ES-I3 (cell line): ENCODE measurements around the gene SPRYD7.

Experiments used
- H3K36me3 ChIP-seq: 2 replicates; pipeline ENCODE4 v1.6.1; 2013; ENCODE audit warnings: mild to moderate bottlenecking, low read length, control low read depth, moderate library complexity; ENCODE audit not compliant: insufficient read depth
- H3K4me1 ChIP-seq: 2 replicates; pipeline ENCODE4 v1.6.1; 2013; ENCODE audit warnings: mild to moderate bottlenecking, control low read depth, low read length; ENCODE audit not compliant: insufficient read depth
- H3K9ac ChIP-seq: 2 replicates; pipeline ENCODE4 v1.6.1; 2013; ENCODE audit warnings: low read depth, mild to moderate bottlenecking, low read length, moderate library complexity
- H3K9me3 ChIP-seq: 2 replicates; pipeline ENCODE4 v1.6.1; 2013; ENCODE audit warnings: mild to moderate bottlenecking, low read length, moderate library complexity; ENCODE audit not compliant: control insufficient read depth, insufficient read depth

Gene SPRYD7, protein sequence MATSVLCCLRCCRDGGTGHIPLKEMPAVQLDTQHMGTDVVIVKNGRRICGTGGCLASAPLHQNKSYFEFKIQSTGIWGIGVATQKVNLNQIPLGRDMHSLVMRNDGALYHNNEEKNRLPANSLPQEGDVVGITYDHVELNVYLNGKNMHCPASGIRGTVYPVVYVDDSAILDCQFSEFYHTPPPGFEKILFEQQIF

DNA sequence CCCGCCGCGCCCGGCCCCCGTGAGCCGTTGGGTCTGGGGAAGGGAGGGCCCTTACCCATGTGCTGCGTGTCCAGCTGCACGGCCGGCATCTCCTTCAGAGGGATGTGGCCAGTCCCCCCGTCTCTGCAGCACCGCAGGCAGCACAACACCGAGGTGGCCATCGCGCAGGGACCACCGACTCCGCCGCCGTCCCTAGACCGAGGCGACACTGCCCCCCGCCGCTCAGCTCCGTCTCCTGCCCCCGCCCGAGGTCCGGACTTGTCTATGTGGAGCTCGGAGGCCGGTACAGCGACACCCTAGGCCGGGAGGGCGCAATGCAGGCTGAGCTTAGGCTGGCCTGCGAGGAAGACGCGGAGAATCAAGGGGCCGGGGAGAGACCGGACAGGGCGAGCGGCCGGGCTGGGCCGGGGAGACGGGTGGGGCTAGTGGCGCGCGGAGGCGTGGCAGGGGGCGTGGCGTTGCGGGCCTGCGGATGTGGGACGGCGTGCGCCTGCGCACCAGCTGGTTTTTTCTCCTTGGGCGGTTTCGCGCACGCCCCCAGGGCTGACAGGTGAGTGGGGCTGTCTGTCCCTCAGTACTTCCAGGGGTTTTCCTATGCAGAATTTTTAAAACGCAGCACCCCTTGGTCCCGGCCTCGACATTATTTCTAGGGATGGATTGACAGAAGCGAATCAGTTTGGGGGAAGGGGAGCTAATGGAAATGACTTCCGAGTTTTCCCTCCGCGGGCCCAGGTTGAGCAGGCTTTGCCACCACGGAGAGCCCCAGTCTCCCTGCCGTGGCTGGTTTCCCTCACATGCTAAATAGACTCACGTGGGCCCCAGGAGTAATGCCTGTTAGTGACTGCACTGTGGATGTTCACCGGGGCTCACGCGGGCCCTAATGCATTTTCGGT is at the start of gene SPRYD7:
TSS of gene SPRYD7 (minus strand) at position 266 of the 893 bp plus-strand sequence. CDS start at position 161, 105 bp downstream.
- H3K9me3 ChIP-seq, result no peaks in the 10 kb centered on the region
- H3K36me3 ChIP-seq, result no peaks in the 10 kb centered on the region
- H3K4me1 ChIP-seq, result no peaks in the 10 kb centered on the region
- peak within 1 kb of the TSS; percentile 93 for H3K9ac ChIP-seq

DNA sequence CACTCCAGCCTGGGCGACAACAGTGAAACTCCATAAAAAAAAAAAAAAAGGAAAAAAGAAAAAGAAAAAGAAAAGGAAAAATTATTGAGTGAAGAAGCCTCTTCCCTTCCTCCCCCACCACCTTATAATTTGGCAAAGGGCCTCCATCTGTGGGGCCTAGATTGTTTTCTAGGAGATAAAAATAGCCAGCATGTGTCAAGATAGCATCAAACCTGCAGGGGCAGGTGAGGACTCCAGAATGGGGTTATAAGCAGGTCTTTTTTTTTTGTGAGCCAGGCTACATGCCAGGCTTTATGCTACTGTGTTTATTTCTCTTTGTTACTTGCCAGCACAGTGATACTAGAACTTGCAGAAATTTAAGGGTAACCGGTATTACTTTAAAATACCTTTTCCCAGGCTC is 49.0 kb upstream of the SPRYD7 start:
- no peaks in the 10 kb centered on the region for H3K36me3 ChIP-seq
- H3K4me1 ChIP-seq, result no peaks in the 10 kb centered on the region
- no peak overlapping the region for H3K9ac ChIP-seq
- no peaks in the 10 kb centered on the region for H3K9me3 ChIP-seq

DNA sequence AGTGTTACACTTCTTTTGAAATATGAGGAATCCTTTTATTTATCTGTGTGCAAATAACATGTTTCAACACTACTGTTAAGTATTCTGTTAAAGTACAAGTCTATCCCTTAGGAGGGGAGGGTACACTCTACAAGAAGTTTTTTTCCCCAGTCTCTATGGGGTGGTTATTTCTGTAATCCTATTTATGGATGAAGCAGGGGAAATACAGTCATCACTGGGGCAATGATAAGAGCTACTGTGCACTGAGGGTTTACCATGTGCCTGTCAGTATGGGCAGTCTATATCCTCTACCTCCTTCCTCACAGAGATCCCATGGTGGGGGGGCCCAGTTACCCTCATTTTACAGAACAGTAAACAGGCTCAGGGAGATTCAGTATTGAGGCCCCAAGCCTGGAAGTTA is 44.1 kb upstream of the SPRYD7 start:
- Histone ChIP-seq H3K9me3 (no peaks in the 10 kb centered on the region), H3K4me1 (no peaks in the 10 kb centered on the region), H3K9ac (no peak overlapping the region), H3K36me3 (no peaks in the 10 kb centered on the region)

DNA sequence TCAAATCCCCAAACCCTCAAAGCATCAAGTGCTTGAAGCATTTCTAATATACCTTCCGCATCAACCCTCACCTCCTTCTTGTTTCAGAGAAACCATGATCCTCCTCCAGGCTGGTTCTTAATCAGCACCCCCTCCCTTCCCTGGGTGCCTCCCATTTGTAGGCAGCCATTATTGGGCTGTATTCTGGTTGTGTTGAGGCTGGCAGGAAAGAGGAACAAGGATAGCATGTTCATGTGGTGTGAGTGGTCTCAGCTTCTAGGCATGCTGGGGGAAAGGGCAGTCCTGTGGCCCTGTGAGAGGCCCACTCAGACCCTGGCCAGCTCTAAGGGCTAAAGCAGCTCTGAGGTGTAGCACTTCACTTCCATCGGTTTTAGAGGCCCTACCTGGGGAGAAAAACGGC is 41.9 kb upstream of the SPRYD7 start:
- Histone ChIP-seq H3K36me3 (no peaks in the 10 kb centered on the region), H3K9me3 (no peaks in the 10 kb centered on the region), H3K4me1 (no peaks in the 10 kb centered on the region), H3K9ac (no peak overlapping the region)

DNA sequence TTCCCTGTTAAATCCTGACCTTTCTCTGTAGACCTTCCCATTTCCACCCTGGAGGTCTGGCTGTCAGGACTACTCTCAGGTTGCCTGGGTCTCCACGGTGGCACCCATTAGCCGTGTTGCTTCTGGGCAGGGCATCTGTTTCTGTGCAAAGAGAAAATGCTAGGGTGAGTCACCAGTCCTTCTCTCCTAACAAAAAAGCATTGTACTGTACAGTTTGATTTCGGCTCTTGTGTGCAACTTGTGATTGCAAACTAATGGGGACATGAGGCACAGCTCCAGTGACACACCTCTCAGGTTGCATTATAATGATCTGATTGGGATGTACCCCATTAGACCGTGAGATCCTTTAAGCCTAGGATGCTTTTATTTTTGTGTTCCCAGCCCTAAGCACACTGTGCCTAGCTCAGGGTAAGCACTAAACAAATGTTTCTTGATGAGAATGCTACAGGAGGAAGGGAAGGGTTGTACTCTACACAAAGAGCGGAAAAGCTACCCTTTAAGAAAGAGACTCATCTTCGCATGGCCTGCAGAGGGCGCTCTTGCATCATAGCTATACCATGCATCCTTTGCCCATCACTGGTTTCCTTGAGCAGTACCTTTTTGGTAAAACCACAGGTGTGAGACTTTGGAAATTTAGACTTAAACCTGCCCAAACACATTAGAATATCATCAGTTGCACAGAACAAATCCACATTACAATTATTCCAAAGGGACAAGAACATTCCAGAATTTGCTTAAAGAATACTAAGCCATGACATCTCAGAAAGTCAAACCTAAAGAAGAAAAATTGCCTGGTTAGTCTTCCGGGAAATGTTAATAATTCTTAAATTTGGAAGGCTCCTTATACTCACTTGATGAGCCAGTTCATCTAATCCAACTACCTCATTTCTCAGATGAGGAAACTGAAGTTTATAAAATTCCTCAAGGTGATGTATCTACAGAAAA is 40.4 kb upstream of the SPRYD7 start:
- no peaks in the 10 kb centered on the region for H3K4me1 ChIP-seq
- H3K9me3 ChIP-seq, result no peaks in the 10 kb centered on the region
- H3K36me3 ChIP-seq, result no peaks in the 10 kb centered on the region
- H3K9ac ChIP-seq, result no peak overlapping the region

DNA sequence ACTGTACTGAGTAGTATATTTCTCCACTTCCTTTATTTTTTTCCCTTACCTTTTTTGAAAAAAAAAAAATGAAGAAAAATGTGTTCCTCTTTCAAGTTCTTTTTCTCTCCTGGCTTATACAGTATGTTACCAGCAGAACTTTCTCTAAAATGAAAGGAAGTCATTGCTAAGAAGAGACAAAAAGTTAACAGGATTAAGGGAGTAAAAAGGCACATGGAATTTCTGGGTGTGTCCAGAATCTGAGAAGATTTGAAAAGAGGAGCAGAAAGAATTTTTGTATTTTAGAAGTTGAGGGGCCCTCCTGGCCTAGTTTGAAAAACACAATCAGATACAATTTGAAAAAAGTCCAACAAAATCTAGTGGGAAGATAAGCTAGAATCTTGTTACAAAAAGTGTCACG is 39.7 kb upstream of the SPRYD7 start:
- no peaks in the 10 kb centered on the region for H3K9me3 ChIP-seq
- no peak overlapping the region for H3K9ac ChIP-seq
- no peaks in the 10 kb centered on the region for H3K4me1 ChIP-seq
- no peaks in the 10 kb centered on the region for H3K36me3 ChIP-seq

DNA sequence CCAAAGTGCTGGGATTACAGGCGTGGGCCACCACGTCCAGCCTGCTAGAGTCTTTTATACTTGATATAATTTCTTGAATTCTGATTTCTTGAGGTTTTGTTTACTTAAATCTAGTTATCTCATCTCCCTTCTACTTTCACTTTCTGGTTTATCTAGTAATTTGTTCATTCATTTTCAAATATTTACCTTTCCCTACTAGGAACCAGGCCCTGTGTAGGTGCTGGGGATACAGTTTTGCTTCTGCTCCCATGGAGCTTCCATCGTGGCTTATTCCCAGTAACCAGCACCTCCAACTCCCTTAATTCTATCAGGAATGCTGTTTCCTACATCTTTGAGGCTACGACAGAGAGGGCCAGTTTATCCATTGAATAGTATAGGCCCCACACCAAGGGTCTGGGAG is 36.6 kb upstream of the SPRYD7 start:
- no peaks in the 10 kb centered on the region for H3K4me1 ChIP-seq
- no peaks in the 10 kb centered on the region for H3K36me3 ChIP-seq
- H3K9me3 ChIP-seq, result no peaks in the 10 kb centered on the region
- H3K9ac ChIP-seq, result no peak overlapping the region

- Histone ChIP-seq H3K36me3 (no peaks in the 10 kb centered on the region), H3K9me3 (peaks cover 2% of the 10 kb centered on the region), H3K4me1 (no peaks in the 10 kb centered on the region), H3K9ac (no peak overlapping the region)
Observed at GRCh38 chr13:49967456-49967855, 31.3 kb upstream of the SPRYD7 start.

- Histone ChIP-seq H3K4me1 (no peaks in the 10 kb centered on the region), H3K9ac (no peak overlapping the region), H3K9me3 (no peaks in the 10 kb centered on the region; the same call in 1 of the 2 replicates), H3K36me3 (no peaks in the 10 kb centered on the region)
Observed at GRCh38 chr13:49958321-49958720, 22.2 kb upstream of the SPRYD7 start.

DNA sequence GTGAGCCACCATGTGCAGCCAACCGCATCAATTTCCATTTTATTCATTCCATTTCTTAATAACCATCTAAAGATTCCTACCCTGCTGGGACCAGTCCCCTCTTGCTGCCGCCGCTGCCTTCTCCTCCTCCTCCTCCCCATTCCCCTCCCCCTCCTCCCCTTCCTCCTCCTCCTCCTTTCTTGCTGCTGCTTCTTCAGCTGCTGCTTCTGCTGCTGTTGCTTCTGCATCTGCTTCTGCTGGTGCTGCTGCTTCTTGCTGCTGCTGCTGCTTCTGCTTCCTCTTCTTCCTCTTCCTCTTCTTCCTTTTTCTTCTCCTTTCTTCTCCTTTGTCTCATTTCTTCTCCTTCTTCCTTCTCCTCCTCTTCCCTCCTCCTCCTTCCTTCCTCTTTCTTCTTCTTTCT is 20.0 kb upstream of the SPRYD7 start:
- Histone ChIP-seq H3K4me1 (no peaks in the 10 kb centered on the region), H3K9me3 (no peaks in the 10 kb centered on the region), H3K9ac (no peak overlapping the region), H3K36me3 (no peaks in the 10 kb centered on the region)

GRCh38 chr13:49954674-49955455 is 18.7 kb upstream of the SPRYD7 start:
- Histone ChIP-seq H3K9me3 (no peaks in the 10 kb centered on the region), H3K4me1 (no peaks in the 10 kb centered on the region), H3K36me3 (no peaks in the 10 kb centered on the region), H3K9ac (no peak overlapping the region)

- no peak overlapping the region for H3K9ac ChIP-seq
- no peaks in the 10 kb centered on the region for H3K9me3 ChIP-seq
- H3K36me3 ChIP-seq, result no peaks in the 10 kb centered on the region
- no peaks in the 10 kb centered on the region for H3K4me1 ChIP-seq
Observed at GRCh38 chr13:49953560-49953959, 17.4 kb upstream of the SPRYD7 start.

DNA sequence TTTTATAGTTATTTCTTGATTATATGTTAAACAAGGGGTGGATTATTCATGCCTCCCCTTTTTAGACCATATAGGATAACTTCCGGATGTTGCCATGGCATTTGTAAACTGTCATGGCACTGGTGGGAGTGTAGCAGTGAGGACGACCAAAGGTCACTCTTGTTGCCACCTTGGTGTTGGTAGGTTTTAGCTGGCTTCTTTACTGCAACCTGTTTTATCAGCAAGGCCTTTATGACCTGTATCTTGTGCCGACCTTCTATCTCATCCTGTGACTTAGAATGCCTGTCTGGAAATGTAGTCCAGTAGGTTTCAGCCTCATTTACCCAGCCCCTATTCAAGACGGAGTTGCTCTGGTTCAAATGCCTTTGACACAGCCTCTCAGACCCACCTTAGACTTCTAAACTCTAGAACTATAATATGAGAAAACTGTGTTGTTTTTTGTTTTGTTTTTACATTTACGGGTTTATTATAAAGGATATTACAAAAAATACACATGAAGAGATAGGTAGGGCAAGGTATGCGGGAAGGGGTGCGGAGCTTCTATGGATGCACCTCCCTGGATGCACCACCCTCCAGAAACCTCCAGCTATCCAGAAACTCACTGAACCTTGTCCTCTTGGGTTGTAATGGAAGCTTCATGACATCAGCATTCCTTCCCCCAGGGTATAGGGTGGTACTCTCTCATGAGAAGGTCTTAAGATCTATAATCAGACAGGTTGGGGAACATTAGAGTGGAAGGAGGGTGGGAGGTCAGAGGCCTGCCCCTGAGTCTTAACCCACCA is 15.8 kb upstream of the SPRYD7 start:
- H3K36me3 ChIP-seq, result no peaks in the 10 kb centered on the region
- no peaks in the 10 kb centered on the region for H3K9me3 ChIP-seq
- H3K9ac ChIP-seq, result no peak overlapping the region
- no peaks in the 10 kb centered on the region for H3K4me1 ChIP-seq
